PFSK-1 (cell line): ENCODE measurements around the gene MAGI2.

Experiments
- FOXP2 ChIP-seq: optimal IDR thresholded peaks from 2 replicates; pipeline ENCODE3; 2011; ENCODE audit warnings: borderline replicate concordance, control low read depth, inconsistent platforms; ENCODE audit not compliant: insufficient read depth; ENCODE audit errors: extremely low read length, extremely low read depth
- POLR2AphosphoS5 ChIP-seq: IDR thresholded peaks from 2 replicates; pipeline ENCODE4 v1.6.1; 2012; ENCODE audit warnings: low read depth, mild to moderate bottlenecking, control low read depth, low read length, moderate library complexity
- SIN3A ChIP-seq: IDR thresholded peaks from 2 replicates; pipeline ENCODE4 v1.6.1; 2012; ENCODE audit warnings: mild to moderate bottlenecking, low read length, moderate library complexity, borderline replicate concordance; ENCODE audit not compliant: insufficient read depth
- TAF1 ChIP-seq: IDR thresholded peaks from 2 replicates; pipeline ENCODE4 v1.6.1; 2012; ENCODE audit warnings: low read length, control low read depth, borderline replicate concordance; ENCODE audit not compliant: insufficient read depth
- TF ChIP-seq, protein P1 (sequence below), 2 experiments: IDR thresholded peaks; 2 replicates each; pipeline versions ENCODE4 v1.6.1 to v1.8.0; 2011 to 2012; ENCODE audit warnings: low read depth in 2 of 2, low read length in 2 of 2, control low read depth in 1 of 2, inconsistent platforms in 1 of 2, mild to moderate bottlenecking in 1 of 2, moderate library complexity in 1 of 2; ENCODE audit not compliant: insufficient read depth in 1 of 2

Gene MAGI2

DNA sequence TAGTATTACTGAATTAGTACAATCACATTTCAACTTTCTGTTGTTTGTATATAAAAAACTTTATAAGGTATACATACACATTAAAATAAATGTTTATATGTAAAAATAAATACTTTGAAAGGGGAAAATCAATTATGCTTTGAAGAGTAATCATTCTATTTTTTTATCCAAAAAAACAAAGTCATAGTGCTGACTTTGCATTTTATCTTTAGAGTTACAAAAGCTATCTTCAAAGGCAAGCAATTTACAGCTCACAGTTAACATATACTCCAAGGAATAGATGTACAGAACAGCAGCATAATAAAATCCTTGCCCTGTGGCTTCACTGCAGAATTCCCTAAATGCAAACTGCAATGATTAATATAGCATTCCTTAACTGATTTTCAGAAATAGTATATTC lies 53.2 kb downstream of the MAGI2 start:
- no peak for TF ChIP-seq POLR2AphosphoS5
- no peak for TF ChIP-seq SIN3A
- TF ChIP-seq, protein P1, sequence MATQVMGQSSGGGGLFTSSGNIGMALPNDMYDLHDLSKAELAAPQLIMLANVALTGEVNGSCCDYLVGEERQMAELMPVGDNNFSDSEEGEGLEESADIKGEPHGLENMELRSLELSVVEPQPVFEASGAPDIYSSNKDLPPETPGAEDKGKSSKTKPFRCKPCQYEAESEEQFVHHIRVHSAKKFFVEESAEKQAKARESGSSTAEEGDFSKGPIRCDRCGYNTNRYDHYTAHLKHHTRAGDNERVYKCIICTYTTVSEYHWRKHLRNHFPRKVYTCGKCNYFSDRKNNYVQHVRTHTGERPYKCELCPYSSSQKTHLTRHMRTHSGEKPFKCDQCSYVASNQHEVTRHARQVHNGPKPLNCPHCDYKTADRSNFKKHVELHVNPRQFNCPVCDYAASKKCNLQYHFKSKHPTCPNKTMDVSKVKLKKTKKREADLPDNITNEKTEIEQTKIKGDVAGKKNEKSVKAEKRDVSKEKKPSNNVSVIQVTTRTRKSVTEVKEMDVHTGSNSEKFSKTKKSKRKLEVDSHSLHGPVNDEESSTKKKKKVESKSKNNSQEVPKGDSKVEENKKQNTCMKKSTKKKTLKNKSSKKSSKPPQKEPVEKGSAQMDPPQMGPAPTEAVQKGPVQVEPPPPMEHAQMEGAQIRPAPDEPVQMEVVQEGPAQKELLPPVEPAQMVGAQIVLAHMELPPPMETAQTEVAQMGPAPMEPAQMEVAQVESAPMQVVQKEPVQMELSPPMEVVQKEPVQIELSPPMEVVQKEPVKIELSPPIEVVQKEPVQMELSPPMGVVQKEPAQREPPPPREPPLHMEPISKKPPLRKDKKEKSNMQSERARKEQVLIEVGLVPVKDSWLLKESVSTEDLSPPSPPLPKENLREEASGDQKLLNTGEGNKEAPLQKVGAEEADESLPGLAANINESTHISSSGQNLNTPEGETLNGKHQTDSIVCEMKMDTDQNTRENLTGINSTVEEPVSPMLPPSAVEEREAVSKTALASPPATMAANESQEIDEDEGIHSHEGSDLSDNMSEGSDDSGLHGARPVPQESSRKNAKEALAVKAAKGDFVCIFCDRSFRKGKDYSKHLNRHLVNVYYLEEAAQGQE (IDR thresholded peaks at IDR 0.05; ENCODE audit: insufficient read depth in 1 of 2, low read depth in 2 of 2, low read length in 2 of 2): no peak
- TF ChIP-seq TAF1: no peak
- TF ChIP-seq FOXP2: no peak

DNA sequence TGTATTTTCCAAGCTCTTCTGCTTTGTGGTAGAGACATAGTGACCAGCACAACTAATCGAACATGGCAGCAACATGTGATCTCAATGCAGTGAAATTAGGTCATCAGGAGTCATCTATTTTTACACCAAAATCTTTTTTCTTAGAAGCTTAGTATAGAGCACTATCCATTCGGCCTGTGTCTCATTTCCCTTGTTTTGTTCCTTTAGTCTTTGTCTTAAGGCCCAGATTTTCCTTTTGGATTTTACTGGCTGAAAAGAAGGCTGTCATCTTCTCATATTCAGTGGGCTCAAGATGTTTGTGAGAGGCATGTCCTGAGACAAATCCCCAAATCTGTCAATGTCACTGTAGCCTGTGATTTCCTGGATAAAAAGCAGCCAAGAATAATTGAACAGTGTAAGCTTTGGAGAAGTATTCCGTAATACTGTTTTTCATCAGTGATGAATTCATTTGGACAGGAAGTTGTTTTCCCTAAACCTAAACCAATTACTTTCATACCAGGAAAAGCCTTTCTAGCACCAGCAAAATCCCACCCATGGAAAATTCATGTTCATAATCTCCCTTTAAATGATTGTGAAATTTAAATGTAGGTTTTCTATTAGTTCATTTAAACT lies 55.2 kb downstream of the MAGI2 start:
- TF ChIP-seq TAF1 (no peak), SIN3A (no peak), POLR2AphosphoS5 (no peak), FOXP2 (no peak)
- TF ChIP-seq, protein P1 (IDR thresholded peaks at IDR 0.05; ENCODE audit: insufficient read depth in 1 of 2, low read depth in 2 of 2, low read length in 2 of 2): no peak

DNA sequence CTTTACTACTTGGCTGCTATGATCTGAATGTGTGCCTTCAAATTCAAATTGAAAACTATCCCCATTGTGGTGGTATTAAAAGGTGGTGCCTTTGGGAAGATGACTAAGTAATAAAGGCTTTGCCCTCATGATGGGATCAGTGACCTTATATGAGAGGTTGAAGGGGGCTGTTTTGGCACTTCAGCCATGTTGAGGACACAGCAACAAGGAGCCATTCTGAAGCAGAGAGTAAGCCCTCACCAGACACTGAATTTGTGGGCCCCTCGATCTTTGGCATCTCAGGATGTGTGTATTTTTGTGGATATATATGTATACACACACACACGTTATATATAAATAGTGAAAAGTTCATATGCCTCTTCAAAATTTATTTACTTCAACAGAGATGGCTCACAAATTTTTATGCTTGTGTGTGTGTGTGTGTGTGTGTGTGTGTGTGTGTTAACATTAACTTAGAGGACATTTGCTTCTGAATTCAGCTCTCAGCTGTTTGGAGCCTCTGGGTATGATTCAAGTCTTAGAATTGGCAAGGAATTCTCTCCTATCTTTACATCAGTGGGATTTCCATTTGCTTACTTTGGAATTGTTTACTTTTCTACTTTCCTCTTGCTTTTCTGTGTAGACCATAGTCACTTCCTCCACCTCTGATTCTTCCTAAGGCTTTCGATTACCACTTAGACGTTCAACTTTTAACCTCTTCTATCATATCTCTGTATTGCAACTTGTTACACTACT lies 66.6 kb downstream of the MAGI2 start:
- no peak for TF ChIP-seq POLR2AphosphoS5
- TF ChIP-seq, protein P1 (IDR thresholded peaks at IDR 0.05; ENCODE audit: insufficient read depth in 1 of 2, low read depth in 2 of 2, low read length in 2 of 2): no peak
- no peak for TF ChIP-seq TAF1
- TF ChIP-seq FOXP2: no peak
- no peak for TF ChIP-seq SIN3A

DNA sequence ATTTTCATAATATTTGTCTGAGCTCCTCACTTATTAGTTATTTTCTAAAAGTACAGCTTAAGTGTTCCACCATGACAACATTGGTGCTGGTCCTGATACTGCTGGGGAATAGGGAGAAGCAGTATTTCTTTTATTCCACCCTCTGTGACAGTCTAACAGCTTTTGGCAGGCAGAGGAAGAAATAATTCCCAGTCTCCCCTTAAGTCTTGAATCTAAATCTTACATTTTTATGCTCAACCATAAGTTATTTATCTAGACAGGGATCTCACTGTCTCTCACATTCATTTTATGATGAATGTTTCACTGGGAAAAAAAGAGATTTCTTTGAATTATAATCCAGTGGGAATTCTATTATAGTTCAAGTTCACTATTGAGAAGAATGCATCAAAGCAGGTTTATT lies 71.5 kb downstream of the MAGI2 start:
- no peak for TF ChIP-seq SIN3A
- no peak for TF ChIP-seq POLR2AphosphoS5
- TF ChIP-seq, protein P1 (IDR thresholded peaks at IDR 0.05; ENCODE audit: insufficient read depth in 1 of 2, low read depth in 2 of 2, low read length in 2 of 2): no peak
- no peak for TF ChIP-seq FOXP2
- no peak for TF ChIP-seq TAF1

DNA sequence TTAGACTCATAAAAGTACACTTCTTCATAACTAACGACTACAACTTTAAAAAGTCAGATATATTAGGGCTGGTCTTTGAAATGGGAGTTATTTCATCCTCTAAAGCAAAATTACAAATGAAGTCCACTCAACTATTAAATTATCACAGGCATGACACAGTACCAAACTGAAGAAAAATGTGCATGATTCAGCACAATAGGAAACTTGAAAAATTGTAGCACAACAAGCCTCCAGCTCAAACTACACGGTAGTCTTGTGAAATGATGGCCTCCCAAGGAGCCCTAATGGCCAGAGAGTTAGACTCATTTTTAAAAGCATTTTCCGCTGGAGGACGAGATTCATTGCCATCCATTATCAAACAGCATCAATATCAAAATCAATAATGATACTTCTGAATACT lies 76.4 kb downstream of the MAGI2 start:
- TF ChIP-seq, protein P1 (IDR thresholded peaks at IDR 0.05; ENCODE audit: insufficient read depth in 1 of 2, low read depth in 2 of 2, low read length in 2 of 2): no peak
- TF ChIP-seq POLR2AphosphoS5 (no peak), TAF1 (no peak), SIN3A (no peak), FOXP2 (no peak)
